GM19372 (cell line): ENCODE measurements around the gene DOK5.

Experiments
- ATAC-seq: cut with Tn5 transposase; IDR thresholded peaks from one replicate; pipeline ENCODE4 v1.9.1; 2021; ENCODE audit warnings: mild to moderate bottlenecking, low read depth, moderate library complexity; ENCODE audit not compliant: unreplicated experiment

DOK5 gene

GRCh38 chr20:54555150-54555549 lies 79.8 kb downstream of the DOK5 start:
- ATAC-seq = no peak

GRCh38 chr20:54556406-54556805 lies 81.0 kb downstream of the DOK5 start:
- no peak for ATAC-seq

GRCh38 chr20:54557806-54558590 lies 82.6 kb downstream of the DOK5 start:
- no peak for ATAC-seq

GRCh38 chr20:54559890-54560289 lies 84.5 kb downstream of the DOK5 start:
- no peak for ATAC-seq

- no peak for ATAC-seq
Measured at GRCh38 chr20:54560357-54560756, 85.0 kb downstream of the DOK5 start.

GRCh38 chr20:54565255-54565654 lies 89.9 kb downstream of the DOK5 start:
- no peak for ATAC-seq

GRCh38 chr20:54566031-54566688 lies 90.8 kb downstream of the DOK5 start:
- no peak for ATAC-seq

- ATAC-seq = no peak
Measured at GRCh38 chr20:54570561-54570960, 95.2 kb downstream of the DOK5 start.

- ATAC-seq = no peak
Measured at GRCh38 chr20:54572665-54573435, 97.5 kb downstream of the DOK5 start.

GRCh38 chr20:54573838-54574237 lies 98.4 kb downstream of the DOK5 start:
- ATAC-seq = no peak

- no peak for ATAC-seq
Measured at GRCh38 chr20:54576518-54576917, 101.1 kb downstream of the DOK5 start.

- ATAC-seq = no peak
Measured at GRCh38 chr20:54577637-54578036, 102.2 kb downstream of the DOK5 start.

- no peak for ATAC-seq
Measured at GRCh38 chr20:54585217-54585616, 109.8 kb downstream of the DOK5 start.

- no peak for ATAC-seq
Measured at GRCh38 chr20:54587408-54587807, 112.0 kb downstream of the DOK5 start.

GRCh38 chr20:54589402-54590030 lies 114.1 kb downstream of the DOK5 start:
- no peak for ATAC-seq

- ATAC-seq = no peak
Measured at GRCh38 chr20:54590856-54591255, 115.5 kb downstream of the DOK5 start.

- no peak for ATAC-seq
Measured at GRCh38 chr20:54596651-54597050, 121.3 kb downstream of the DOK5 start.

GRCh38 chr20:54598352-54598751 lies 123.0 kb downstream of the DOK5 start:
- no peak for ATAC-seq

GRCh38 chr20:54600634-54601033 lies 125.2 kb downstream of the DOK5 start:
- no peak for ATAC-seq

GRCh38 chr20:54601831-54602515 lies 126.6 kb downstream of the DOK5 start:
- no peak for ATAC-seq
